Urinary bladder (tissue), 4 donors: ENCODE data around the gene LACTBL1. TPM values are rescaled to one million over a fixed set of nuclear protein-coding genes. Genes with fewer than 3 reads are reported as not detected.

ENCODE experiments used
- DNase-seq: peaks from one replicate; pipeline ENCODE4 v3.0.0-alpha.2; 2015; ENCODE audit errors: extremely low spot score
- H3K27ac ChIP-seq: one replicate; pipeline ENCODE4 v1.5.1; 2013; ENCODE audit warnings: low read depth, mild to moderate bottlenecking, moderate library complexity
- H3K36me3 ChIP-seq: one replicate; pipeline ENCODE4 v1.6.1; 2013; ENCODE audit warnings: mild to moderate bottlenecking, moderate library complexity; ENCODE audit not compliant: insufficient read depth
- H3K4me1 ChIP-seq: one replicate; pipeline ENCODE4 v1.6.1; 2013; ENCODE audit warnings: mild to moderate bottlenecking, moderate library complexity; ENCODE audit not compliant: insufficient read depth
- H3K4me3 ChIP-seq: one replicate; pipeline ENCODE4 v1.5.1; 2013; ENCODE audit warnings: low read depth, low read length
- WGBS: extraction: QIAGEN DNeasy Blood & Tissue Kit; methylation state at CpG from one replicate; pipeline ENCODE4 v1.1.7; 2013; 5-methylcytosine and 5-hydroxymethylcytosine counted together
- polyA plus RNA-seq: library from polyadenylated mRNA; stranded (reverse); fragments of 200-250 nt; gene quantifications from one replicate; pipeline ENCODE4 v1.2.3, GENCODE V29; 2013
- total RNA-seq: library from RNA; depleted of rRNA; stranded (reverse); fragments of >200 nt; gene quantifications from one replicate; pipeline ENCODE4 v1.2.3, GENCODE V29; 2014
- donor health status: healthy with polysubstance abuse.
- donor health status: healthy.

LACTBL1 gene
- total and polyA plus RNA-seq, 2 donors, result not detected

DNA sequence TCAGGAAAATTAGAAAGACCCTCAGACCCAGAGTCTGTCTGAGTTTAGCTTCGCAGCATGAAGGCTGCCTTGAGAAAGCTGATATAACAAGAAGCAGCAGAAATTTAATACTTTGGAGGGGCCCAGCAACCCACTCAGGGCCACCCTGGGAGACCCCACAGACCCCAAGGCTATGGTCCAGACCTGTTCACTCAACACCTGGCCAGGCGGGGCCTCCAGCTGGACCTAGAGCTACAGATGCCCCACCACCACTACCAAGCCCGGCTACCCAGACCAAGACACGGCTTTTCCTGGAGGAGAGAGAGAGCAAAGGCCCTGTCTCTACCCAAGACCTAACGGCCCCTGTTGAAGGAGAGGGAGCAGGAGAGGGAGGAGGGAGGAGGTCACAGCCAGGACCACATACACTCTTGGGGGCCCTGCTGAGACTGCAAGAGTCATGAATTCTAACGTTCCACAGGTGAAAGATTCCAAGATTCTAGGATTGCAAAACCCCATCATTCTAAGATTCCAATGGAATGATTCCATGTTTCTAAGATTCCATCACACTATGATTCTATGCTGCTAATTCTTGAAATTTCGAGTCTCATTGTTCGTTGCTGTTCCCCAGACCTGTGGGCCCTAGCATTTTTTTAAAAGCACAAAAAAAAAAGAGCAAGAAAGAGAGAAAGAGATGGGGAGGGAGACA, 53.2 kb downstream of the LACTBL1 start:
- 79% methylated on average over 8 of the region's 8 CpGs for WGBS
- no peaks in the 10 kb centered on the region for H3K36me3 ChIP-seq
- no peak for DNase-seq

DNA sequence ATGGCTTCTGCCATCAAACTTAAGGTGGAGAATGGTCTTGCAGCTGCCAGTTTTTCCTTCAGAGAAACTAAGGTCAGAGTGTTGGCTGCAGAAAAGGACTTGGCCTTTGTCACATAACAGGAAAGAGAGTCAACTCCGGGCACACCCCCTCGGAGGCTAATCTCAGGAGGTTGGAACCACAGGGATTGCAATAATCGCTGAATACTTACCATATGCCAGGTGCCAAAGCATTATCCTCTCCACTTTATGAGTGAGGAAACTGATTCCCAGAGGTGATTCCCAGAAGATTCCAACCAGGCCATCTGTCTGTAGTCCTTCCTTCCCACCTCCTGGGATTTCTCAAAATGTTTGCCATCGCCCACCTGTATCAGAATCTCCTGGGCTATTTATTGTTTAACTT, 54.0 kb downstream of the LACTBL1 start:
- DNase-seq, result no peak
- Histone ChIP-seq H3K4me1 (no peaks in the 10 kb centered on the region), H3K4me3 (no peak overlapping the region), H3K36me3 (no peaks in the 10 kb centered on the region), H3K27ac (no peak overlapping the region)
- WGBS, result 82% methylated on average over 4 of the region's 4 CpGs

More for the DNA sequence above, 53.2 kb downstream of the LACTBL1 start:
- Histone ChIP-seq H3K4me1 (no peaks in the 10 kb centered on the region), H3K27ac (no peak overlapping the region), H3K4me3 (no peak overlapping the region)

DNA sequence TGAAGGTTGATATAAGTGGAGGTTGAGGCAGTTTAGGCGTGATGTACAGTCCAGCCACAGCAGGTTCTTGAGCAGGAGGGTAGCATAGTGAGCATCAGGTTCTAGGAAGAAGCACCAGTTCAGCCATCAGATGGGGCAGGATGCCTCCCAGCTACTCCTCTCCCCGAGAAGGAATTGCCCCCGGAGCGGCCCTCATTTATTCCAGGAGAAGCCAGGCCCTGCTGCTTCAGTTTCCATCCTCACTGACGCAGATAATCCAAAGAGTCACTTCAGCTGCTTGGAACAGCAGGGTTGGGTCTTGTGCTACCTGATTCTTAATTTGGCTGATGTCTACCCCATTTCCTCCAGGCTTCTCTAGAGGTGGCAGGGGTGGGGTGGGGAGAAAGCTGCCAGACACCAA, 54.7 kb downstream of the LACTBL1 start:
- 81% methylated on average over 5 of the region's 5 CpGs for WGBS
- no peak overlapping the region for H3K4me3 ChIP-seq
- no peak overlapping the region for H3K27ac ChIP-seq
- no peaks in the 10 kb centered on the region for H3K36me3 ChIP-seq
- no peak for DNase-seq
- H3K4me1 ChIP-seq, result no peaks in the 10 kb centered on the region

DNA sequence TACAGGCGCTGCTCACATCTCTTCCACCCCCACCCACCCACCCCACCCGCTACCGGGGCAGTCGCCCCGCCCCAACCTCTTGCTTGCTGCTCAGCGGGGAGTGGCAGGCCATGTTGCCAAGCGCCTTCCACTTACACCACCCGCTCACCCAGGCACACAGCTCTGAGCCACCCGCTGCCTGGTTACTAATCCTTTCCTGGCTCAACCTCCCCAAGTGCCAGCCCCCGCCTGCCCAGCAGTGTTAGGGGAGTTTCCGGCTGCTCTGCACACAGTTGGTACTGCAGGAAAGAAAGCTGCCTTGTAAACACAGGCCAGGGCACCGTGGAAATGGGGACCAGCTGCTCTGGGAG, 56.2 kb downstream of the LACTBL1 start:
- no peak for DNase-seq
- Histone ChIP-seq H3K4me3 (no peak overlapping the region), H3K27ac (no peak overlapping the region), H3K36me3 (no peaks in the 10 kb centered on the region), H3K4me1 (no peaks in the 10 kb centered on the region)
- 75% methylated on average over 12 of the region's 12 CpGs for WGBS

DNA sequence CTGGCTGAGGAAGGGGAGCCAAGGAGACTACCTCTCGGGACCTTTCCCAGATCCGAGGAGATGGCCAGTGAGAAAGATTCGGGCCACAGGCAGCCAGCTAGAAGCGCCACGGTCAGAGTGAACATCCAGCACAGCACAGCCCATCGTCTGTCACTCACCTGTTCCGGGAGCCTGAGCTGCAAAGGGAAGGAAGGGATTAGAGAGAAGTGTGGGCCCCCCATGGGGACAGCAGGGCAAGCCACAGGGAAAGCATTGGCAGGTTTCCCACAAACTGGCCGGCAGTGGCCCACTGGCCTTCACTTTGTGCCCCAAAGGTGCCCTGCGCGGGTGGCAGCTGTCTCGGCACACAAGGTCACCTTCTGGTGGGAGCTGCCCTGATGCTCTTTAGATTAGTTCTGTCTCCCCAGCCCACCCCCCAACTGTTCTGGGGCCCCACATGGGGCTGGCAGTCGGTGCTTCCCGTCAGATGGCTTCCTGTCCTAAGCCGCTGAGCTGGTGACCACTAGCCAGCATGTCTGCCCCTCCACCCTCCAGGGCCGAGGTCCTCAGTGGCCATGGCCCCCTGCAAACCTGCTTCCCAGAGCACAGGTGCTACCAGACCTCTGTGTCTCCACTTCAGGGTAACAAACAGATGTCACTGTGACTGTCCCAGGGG, 56.7 kb downstream of the LACTBL1 start:
- H3K36me3 ChIP-seq, result no peaks in the 10 kb centered on the region
- no peak overlapping the region for H3K27ac ChIP-seq
- no peaks in the 10 kb centered on the region for H3K4me1 ChIP-seq
- no peak for DNase-seq
- no peak overlapping the region for H3K4me3 ChIP-seq
- 72% methylated on average over 15 of the region's 15 CpGs for WGBS

DNA sequence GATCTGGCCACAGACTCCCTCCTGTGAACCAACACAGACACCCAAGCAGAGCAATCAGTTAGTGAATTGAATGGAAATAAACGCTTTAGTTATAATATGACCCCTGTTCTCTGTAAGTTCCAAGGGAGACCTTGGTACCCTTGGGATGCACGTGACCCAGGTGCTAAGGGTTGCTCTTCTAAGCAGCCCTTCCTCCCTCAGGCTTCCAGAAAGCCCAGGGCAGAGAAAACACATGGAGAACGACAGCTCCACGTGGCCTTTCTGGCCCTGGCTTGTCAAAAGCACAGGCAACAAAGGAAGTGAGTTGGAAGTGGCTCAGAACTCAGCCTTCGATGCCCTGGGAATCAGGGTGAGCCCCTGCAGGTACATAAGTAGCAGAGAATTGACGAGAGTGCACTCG, 57.4 kb downstream of the LACTBL1 start:
- Histone ChIP-seq H3K4me3 (no peak overlapping the region), H3K27ac (no peak overlapping the region), H3K4me1 (no peaks in the 10 kb centered on the region), H3K36me3 (no peaks in the 10 kb centered on the region)
- 79% methylated on average over 7 of the region's 7 CpGs for WGBS
- no peak for DNase-seq

DNA sequence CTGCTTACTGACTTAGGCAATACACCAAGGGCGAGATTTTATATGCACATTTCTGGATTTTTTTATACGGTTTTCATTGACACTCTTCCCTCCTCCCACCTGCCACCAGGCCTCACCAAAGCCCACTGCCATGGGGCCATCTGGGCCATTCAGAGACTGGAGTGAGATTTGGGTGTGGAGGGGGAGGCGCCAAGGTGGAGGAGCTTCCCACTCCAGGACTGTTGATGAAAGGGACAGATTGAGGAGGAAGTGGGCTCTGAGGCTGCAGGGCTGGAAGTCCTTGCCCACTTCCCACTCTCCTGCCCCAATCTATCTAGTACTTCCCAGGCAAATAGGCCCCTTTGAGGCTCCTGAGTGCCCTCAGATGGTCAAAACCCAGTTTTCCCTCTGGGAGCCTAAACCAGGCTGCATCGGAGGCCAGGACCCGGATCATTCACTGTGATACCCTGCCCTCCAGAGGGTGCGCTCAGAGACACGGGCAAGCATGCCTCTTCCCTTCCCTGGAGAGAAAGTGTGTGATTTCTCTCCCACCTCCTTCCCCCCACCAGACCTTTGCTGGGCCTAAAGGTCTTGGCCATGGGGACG, 57.9 kb downstream of the LACTBL1 start:
- DNase-seq, result no peak
- no peaks in the 10 kb centered on the region for H3K36me3 ChIP-seq
- no peaks in the 10 kb centered on the region for H3K4me1 ChIP-seq
- no peak overlapping the region for H3K4me3 ChIP-seq
- no peak overlapping the region for H3K27ac ChIP-seq
- 85% methylated on average over 8 of the region's 8 CpGs for WGBS

DNA sequence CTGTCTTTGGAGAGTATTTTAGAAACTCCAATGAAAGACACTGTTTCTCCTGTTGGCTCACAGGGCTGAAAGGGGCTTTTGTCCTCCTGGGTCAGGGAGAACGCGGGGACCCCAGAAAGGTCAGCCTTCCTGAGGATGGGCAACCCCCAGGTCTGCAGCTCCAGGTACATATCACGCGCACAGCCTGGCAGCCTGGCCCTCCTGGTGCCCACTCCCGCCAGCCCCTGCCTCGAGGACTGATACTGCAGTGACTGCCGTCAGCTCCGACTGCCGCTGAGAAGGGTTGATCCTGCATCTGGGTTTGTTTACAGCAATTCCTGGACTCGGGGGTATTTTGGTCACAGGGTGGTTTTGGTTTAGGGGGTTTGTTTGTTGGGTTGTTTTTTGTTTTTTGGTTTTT, 58.5 kb downstream of the LACTBL1 start:
- Histone ChIP-seq H3K4me3 (no peak overlapping the region), H3K27ac (no peak overlapping the region), H3K36me3 (no peaks in the 10 kb centered on the region), H3K4me1 (no peaks in the 10 kb centered on the region)
- no peak for DNase-seq
- WGBS, result 89% methylated on average over 10 of the region's 10 CpGs

DNA sequence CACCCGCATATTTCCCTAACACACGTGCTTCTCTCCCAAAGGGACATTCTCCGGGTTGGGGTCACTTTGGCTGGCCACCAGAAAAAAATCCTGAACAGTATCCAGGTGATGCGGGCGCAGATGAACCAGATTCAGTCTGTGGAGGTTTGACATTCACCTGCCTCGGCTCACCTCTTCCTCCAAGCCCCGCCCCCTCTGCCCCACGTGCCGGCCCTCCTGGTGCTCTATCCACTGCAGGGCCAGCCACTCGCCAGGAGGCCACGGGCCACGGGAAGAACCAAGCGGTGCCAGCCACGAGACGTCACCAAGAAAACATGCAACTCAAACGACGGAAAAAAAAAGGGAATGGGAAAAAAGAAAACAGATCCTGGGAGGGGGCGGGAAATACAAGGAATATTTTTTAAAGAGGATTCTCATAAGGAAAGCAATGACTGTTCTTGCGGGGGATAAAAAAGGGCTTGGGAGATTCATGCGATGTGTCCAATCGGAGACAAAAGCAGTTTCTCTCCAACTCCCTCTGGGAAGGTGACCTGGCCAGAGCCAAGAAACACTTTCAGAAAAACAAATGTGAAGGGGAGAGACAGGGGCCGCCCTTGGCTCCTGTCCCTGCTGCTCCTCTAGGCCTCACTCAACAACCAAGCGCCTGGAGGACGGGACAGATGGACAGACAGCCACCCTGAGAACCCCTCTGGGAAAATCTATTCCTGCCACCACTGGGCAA, 59.1 kb downstream of the LACTBL1 start:
- no peak for DNase-seq
- Histone ChIP-seq H3K27ac (no peak overlapping the region), H3K36me3 (no peaks in the 10 kb centered on the region), H3K4me3 (no peak overlapping the region), H3K4me1 (no peaks in the 10 kb centered on the region)
- WGBS, result 81% methylated on average over 24 of the region's 24 CpGs

DNA sequence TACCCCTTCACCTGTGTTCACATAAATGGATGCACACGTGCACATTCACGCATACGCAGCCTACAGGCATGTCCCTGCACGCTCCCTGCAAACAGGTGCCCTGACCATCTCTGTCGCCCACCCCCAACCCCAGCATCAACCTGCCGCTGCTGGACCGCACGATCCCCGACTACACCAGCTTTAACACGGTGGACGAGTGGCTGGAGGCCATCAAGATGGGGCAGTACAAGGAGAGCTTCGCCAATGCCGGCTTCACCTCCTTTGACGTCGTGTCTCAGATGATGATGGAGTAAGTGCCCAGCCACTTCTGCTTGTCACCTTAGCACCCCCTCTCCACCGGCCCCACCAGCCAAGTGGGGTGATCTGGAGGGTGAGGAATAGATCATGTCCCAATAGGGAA, 60.4 kb downstream of the LACTBL1 start:
- Histone ChIP-seq H3K4me3 (no peak overlapping the region), H3K27ac (no peak overlapping the region), H3K36me3 (no peaks in the 10 kb centered on the region), H3K4me1 (no peaks in the 10 kb centered on the region)
- no peak for DNase-seq
- 94% methylated on average over 16 of the region's 16 CpGs for WGBS

DNA sequence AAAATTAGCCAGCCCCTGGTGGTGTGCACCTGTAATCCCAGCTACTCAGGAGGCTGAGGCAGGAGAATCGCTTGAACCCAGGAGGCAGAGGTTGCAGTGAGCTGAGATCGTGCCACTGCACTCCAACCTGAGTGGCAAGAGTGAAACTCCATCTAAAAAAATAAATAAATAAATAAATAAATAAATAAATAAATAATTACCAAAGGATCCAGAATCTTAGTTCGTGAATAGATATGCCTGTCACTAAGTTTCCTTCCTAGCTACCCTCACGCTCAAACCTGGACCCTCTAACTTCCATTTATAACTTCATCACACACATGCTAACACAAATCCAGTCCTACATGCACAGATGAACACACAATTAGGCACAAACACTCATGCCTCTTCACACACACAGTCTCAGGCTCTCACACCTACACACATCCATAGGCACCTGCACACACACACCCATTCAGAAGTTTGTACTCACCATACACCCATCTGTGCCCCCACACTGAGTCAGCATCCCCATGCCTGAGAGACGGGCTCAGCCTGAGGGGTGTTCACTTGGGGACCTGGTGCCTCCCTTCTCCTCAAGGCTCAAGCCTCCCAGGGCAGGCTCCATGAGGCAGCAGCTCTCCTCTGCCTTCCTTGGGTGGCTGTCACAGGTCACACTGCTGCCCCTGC, 61.5 kb downstream of the LACTBL1 start:
- Histone ChIP-seq H3K4me3 (no peak overlapping the region), H3K36me3 (no peaks in the 10 kb centered on the region), H3K27ac (no peak overlapping the region), H3K4me1 (no peaks in the 10 kb centered on the region)
- 95% methylated on average over 5 of the region's 5 CpGs for WGBS
- DNase-seq, result no peak

DNA sequence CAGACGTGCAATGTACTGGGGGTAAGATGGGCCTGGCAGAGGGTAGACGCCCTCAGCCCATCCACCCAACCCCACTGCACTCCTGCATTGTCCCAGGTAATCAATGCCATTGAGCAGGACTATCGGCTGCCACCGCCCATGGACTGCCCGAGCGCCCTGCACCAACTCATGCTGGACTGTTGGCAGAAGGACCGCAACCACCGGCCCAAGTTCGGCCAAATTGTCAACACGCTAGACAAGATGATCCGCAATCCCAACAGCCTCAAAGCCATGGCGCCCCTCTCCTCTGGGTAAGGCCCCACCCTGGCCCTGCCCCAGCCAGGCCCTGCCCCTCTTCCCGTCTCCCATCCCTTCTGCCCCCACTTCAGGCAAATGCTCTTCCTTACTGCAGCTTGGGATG, 62.4 kb downstream of the LACTBL1 start:
- no peak overlapping the region for H3K27ac ChIP-seq
- H3K36me3 ChIP-seq, result no peaks in the 10 kb centered on the region
- no peak for DNase-seq
- H3K4me3 ChIP-seq, result no peak overlapping the region
- H3K4me1 ChIP-seq, result no peaks in the 10 kb centered on the region
- WGBS, result 95% methylated on average over 13 of the region's 13 CpGs

DNA sequence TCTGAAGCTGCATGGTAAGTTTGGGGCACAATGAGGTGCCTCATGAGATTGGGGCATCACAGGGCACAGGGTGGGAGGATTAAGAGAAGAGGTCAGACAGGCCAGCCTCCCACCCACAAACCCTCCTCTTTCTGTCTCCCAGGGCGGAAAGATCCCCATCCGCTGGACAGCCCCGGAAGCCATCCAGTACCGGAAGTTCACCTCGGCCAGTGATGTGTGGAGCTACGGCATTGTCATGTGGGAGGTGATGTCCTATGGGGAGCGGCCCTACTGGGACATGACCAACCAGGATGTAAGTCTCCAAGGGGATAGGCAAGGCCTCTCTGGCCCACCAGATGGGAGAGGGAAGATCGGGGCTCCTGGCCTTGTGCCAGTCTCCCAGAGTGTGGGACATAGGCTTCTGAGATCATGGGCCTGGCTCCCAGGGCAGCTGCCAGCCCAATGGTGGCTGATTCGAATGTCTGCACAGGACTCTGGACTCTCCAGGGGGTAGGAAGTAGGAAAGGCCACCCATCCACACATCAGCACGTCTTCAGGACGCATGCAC, 63.7 kb downstream of the LACTBL1 start:
- 93% methylated on average over 11 of the region's 11 CpGs for WGBS
- H3K36me3 ChIP-seq, result no peaks in the 10 kb centered on the region
- no peaks in the 10 kb centered on the region for H3K4me1 ChIP-seq
- no peak for DNase-seq
- H3K27ac ChIP-seq, result no peak overlapping the region
- H3K4me3 ChIP-seq, result no peak overlapping the region
